Ovary (tissue), 3 donors: ENCODE measurements around the gene ALX1.

Source experiments
- CTCF ChIP-seq, 3 donors: fragments of 450-650 bp in 2 of 3; fragments of 200-600 bp in 1 of 3; IDR thresholded peaks; one replicate each; pipeline versions ENCODE4 v1.5.1 to v1.8.0; 2016 to 2022; ENCODE audit warnings: antibody characterized with exemption in 3 of 3, mild to moderate bottlenecking in 1 of 3
- EP300 ChIP-seq: sonication (generic); formaldehyde crosslinking; IDR thresholded peaks from one replicate; pipeline ENCODE4 v1.6.1; 2017; ENCODE audit warnings: antibody characterized with exemption
- POLR2A ChIP-seq: fragments of 450-650 bp; IDR thresholded peaks from one replicate; pipeline ENCODE4 v1.6.1; 2017; ENCODE audit warnings: antibody characterized with exemption, mild to moderate bottlenecking, moderate library complexity
- donor health status: DM: no; HTN: no; CAD: no.

GRCh38 chr12:85275374-85275773, 4.6 kb upstream of the ALX1 start:
- TF ChIP-seq CTCF (IDR thresholded peaks at IDR 0.05) (no peak), EP300 (no peak), POLR2A (no peak)
